NCI-H187 (cell line): ENCODE data around the gene PPP1R37.

Experiments used
- DNase-seq, 2 experiments: peaks; one replicate each; lab custom pipeline; 2025; lab: John Stamatoyannopoulos, UW

PPP1R37 gene

DNA sequence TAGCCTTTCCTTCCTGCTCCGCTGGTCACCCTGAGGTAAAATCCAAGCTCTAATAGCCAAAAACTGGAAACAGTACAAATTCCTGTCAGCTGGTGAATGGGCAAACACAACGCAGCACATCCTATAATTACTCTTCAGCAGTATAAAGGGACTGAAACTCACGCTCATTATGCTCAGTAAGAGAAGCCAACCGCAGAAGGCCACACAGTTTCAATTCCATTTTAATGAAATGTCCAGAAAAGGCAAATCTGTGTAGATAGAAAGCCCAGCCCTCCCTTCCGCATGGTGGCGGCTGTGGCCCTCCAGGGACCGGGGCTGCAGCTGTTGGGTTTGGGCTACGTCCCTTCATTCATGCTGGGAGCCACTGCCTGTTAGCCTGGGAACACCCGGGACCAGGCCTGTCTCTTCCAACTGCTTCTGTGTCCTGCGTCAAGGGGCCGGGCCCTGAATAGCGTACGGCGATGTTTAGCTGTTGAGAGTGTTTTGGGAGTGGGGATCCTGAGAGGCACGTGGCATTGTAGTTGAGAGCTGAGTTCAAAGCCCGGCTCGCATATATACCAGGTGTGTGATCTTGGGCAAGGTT is 44.3 kb downstream of the PPP1R37 start:
- no peak for DNase-seq

DNA sequence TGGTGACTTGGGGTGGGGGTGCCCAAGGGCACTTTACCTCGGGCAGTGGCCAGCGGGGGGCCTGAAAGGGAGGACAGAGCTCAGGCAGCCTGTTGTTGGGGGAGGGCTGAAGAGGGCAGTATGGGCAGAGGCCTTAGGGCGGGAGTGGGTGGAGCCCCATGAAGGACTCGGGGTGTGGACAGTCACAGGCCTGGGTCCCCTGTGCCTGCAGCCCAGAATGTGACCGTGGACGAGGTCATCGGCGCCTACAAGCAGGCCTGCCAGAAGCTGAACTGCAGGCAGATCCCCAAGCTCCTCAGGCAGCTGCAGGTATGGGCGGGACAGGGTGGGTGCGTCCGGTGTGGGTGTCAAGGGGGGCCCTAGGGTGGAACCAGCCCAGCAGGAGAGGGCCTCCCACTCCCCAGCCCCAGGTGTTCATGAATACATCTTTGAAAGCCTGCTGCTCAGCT is 45.3 kb downstream of the PPP1R37 start:
- DNase-seq, result no peak

DNA sequence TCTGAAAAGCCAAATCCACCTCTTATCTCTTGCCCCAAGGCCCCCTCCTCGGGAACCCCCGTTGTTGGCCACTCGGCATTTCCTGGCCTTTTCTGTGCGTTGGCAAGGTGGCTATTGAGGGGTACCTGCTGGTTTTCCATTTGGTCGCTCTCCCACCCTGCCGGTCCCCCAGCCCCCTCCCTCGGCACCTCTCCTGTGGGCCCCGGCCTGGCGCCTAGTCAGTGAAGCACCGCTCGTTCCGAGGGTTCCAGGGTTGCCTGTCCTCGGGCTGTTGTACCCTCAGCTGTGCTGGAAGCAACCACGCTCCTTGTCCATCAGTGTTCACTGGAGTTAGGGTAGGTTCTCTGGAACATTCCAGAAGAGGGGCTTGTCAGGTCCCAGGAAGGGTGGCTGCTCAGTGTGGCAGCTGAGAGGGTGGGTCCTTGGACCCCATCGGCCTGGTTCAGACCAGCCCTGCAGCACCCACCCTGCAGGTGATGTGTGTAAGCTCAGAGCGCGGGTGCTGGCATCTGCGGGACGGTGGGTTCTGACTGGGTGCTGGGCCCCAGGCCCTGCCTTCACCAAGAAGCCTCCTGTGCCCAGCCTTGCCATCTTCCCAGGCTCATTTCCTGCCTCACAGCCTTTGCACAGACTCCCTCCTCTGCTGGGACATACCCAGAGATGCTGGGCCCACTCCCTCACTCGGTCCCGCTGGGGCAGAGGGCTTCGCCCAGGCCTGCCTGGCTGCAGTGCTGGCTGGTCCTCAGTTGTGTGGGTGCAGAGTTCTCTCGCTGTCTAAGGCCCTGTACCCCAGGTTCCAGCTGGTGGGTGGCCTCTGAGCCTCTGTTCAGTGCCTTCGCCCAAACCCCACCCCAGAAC is 46.5 kb downstream of the PPP1R37 start:
- DNase-seq, result no peak

DNA sequence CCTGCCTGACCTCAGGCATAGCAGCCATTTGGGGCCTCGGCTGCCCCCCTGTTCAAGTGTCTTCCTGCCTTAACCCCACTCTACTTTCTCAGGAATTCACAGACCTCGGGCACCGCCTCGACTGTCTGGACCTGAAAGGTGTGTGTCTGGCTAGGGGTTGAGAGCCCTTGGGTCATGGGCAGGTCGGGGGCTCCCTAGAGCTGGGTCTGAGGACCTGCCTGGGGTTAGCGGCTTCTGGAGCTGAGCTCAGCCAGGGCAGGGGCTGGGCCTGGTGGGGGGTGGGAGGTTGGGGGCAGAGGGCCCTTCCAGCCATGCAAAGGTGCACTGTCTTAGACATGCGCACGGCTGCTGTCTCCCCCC is 47.1 kb downstream of the PPP1R37 start:
- DNase-seq, result no peak

DNA sequence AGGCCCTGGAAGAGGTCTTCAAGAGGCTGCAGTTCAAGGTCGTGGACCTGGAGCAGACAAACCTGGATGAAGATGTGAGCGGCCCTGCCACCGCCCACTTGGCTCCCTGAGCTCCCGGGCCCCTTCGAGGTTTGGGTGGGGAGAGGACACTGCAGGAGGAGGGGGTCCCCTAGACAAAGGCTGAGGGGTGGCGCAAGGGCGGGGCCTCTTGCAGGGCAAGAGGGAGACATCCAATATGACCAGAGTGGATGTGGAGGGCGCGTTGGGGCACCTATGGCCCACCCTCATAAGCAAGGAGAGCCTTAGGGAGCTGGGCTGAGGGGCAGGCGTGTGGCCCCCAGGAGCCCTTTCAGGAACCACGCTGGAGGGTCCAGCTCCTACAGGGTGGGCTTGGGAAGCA is 47.6 kb downstream of the PPP1R37 start:
- DNase-seq, result no peak

DNA sequence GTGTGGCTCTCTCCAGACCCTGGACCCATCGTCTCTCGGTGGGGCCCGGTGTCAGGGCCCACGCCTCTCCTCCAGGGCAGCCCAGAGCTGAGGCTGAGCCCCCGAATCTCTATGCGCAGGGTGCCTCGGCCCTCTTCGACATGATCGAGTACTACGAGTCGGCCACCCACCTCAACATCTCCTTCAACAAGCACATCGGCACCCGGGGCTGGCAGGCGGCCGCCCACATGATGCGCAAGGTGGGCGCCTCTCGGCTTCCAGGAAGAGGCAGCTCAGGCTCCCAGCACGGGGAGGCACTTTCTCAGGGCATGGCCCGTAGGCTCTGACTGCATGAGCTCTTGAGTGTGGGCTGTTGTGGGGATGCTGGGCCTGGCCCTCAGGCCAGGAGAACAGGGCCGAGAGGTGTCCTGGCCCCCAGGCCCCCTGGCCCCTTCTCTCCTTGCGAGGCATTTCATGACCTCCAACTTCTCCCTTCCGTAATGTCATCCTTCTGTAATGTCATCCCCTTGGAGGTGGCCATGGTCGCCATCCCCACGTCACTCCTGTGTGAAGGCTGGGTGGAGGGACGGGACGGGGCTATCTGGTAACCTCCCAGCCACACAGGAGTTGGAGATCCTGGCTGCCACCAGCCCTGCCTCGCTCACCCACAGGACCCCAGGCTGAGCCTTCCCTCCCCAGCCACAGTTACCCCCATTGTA is 48.4 kb downstream of the PPP1R37 start:
- no peak for DNase-seq

DNA sequence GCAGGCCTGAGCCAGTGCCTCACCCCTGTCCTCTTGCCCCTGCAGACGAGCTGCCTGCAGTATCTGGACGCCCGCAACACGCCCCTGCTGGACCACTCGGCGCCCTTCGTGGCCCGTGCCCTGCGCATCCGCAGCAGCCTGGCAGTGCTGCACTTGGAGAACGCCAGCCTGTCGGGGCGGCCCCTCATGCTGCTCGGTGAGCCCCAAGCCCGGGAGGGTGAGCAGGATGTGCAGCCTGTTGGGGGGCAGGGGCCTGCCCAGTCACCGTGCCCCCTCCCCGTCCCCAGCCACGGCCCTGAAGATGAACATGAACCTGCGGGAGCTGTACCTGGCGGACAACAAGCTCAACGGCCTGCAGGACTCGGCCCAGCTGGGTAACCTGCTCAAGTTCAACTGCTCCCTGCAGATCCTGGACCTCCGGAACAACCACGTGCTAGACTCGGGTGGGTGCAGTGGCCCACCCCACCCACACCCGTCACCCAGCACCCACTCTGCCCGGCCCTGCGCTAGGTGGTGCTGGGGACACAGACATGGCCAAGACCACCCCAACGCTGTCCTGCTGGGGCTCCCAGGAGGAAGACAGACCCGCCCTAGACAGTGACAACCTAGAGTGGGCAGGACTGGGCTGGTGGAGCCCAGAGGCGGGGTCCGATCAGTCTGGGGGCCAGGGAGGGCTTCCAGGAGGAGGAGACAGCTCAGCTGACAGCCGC is 49.2 kb downstream of the PPP1R37 start:
- DNase-seq, result no peak

DNA sequence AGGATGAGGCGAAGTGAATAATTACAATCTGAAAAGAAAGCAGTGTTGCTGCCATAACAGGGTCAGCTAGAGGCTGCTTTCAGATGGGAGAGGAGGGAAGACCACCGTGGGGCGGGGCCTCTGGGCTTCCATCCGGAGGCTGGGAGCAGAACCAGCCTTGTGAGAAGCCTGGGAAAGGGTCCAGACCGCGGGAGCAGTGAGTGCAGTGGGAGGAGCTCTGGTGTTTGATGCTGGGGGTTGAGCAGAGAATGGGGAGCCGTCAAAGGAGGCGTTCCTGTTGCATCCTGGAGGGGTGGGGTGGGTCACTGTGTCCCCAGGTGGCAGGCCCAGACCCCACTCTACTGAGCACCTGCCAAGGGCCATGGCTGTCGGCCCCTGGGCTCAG is 49.7 kb downstream of the PPP1R37 start:
- DNase-seq, result no peak

DNA sequence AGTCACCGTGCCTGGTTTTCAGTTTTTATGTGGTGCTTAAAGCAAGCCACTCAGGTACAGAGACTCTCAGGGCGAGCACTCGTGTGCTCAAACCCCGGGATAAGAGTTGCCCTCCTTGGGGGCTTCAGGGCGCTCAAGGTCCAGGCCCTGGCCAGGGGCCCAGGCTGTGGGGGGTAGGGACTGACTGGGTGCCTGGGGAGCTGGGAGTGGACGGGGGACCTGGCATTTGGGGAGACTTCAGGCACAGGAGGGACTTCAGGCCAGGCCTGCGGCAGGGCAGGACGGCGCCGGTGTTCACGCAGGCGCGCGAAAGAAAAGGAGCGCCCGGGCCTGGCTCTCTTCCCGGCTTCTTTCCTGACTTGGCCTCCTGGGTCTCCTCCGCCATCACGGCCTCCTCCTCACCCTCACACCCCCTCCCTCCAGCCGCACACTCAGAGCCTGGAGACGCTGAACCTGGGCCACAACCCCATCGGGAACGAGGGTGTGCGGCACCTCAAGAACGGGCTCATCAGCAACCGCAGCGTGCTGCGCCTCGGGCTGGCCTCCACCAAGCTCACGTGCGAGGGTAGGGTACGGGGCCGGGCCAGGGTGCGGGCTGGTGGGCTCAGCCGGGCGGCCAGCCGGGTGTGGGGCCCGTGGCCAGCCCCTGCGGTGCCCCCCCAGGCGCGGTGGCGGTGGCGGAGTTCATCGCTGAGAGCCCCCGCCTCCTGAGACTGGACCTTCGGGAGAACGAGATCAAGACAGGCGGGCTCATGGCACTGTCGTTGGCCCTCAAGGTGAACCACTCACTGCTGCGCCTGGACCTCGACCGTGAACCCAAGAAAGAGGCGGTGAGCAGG is 51.7 kb downstream of the PPP1R37 start:
- no peak for DNase-seq

DNA sequence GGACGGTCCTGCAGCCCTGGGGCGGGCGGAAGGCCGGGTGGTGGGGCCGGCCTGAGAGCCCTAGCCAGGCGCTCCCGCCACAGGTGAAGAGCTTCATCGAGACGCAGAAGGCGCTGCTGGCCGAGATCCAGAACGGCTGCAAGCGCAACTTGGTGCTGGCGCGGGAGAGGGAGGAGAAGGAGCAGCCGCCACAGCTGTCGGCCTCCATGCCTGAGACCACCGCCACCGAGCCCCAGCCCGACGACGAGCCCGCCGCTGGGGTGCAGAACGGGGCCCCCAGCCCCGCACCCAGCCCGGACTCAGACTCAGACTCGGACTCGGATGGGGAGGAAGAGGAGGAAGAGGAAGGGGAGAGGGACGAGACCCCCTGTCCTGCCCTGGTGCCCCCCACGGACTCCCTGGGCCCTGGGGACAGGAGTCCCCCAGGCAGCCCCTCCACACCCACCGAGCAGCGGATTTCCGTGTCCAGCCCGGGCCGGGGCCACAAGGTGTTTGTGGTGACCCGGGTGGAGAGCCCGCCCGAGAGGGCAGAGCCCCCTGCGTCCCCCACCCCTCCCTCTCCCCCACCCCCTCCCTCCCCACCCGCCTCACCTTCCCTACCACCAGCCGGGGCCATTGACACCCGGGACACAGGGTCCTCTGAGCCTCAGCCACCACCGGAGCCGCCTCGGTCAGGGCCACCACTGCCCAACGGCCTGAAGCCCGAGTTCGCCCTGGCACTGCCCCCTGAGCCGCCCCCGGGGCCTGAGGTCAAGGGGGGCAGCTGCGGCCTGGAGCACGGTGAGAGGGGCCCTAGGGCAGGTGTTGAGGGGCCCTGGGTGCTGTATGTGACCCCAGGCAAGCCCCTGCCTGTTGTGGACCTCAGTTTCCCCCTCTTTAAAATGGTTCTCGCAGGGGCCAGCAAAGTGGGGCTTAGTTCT is 52.6 kb downstream of the PPP1R37 start:
- DNase-seq, result no peak

DNA sequence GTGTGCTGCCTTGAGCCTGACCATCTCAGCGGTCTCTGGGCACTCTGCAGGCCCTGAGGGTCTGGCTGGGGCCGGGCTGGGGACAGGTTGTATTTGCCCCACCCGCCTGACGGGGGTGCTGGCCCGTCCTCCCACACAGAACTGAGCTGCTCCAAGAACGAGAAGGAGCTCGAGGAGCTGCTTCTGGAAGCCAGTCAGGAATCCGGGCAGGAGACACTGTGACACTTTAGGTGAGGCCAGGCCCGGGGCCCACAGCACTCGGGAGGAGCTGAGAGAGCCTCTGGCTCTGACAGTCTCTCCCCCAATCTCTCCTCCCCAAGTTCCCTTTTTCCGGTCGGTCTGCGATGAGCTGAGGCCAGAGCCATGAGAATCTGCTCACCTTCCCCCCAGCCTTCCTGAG is 53.3 kb downstream of the PPP1R37 start:
- no peak for DNase-seq

DNA sequence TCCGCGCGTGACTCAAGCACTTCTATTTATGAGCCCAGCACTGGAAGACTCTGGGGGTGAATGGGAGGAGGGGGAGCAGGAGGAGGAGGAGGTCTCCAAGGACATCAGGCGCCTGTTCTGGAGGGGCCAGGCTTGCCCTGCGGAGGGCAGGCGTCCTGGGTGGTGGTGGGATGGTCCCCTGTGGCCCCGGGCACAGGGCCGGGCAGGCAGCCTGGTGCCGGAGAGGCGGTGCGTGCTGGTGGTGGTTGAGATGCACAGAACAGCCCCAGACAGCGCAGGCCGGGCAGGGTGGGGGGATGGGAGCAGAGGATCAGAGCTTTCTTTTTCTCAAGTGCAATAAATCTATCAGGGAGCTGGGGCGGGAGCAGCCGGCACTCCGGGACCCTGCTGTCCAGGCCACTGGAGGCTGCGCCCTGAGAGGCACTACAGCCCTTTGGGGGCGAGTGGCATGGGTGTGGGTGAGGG is 53.8 kb downstream of the PPP1R37 start:
- no peak for DNase-seq

DNA sequence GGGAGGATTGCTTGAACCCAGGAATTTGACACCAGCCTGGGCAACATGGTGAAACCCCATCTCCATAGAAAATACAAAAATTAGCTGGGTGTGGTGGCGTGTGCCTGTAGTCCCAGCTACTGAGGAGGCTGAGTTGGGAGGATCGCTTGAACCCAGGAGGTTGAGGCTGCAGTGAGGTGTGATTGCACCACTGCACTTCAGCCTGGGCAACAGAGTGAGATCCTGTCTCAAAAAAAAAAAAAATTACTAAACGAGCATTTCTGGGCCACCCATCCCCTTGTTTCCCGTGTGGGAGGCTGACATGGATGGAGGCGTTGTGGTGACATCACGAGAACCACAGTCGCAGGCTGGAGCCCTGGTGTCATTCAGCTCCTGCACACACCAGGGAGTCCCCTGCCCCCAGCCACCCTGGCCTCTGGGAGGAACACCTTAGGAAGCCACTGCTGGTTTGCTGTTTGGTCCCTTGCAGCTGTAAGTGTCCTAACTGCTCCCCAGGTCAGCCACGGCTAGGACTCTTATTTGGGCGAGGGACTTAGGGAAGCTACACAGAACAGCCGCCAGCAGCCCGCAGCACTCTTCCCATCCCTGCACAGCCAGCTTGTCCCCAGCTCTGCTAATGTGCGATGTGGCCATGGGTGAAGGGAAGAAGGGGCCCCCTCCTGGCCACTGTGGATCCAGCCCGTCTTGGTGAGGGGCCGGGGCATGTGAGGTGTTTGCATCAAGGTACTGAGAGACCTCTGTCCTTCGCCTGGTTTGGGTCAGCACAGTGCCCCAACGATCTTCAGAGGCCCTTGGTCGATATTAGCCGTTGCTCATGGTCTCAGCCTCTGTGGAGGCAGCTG is 55.1 kb downstream of the PPP1R37 start:
- no peak for DNase-seq

DNA sequence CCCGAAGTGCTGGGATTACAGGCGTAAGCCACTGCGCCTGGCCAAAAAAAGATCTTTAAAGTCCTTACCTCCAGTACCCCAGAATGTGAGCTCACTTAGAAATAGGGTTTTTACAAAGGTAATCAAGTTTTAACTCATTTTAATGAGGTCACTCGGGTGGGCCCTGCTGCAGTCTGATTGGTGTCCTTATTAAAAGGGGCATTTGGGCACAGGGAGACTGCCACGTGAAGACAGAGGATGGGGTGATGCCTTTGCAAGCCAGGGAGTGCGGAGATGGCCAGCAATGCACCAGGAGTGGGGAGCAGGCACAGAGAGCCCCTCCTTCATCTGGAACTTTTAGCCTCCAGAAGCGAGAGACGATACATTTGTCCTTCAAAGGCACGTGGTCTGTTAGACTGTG is 56.1 kb downstream of the PPP1R37 start:
- no peak for DNase-seq

DNA sequence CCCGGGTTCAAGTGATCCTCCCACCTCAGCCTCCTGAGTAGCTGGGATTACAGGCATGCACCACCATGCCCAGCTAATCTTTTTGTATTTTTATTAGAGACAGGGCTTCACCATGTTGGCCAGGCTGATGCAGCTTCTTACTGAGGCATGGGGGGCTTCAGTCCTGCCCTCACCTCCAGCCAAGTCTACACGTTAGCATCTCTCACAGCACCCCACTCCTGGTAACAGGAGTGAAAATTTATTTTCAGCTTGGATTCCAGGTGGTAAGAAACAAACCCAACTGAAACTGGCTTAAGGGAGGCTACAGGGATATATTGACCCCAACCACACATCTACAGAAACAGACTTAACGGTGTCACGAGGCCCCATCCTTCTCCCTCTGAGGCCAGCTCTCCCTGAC is 57.2 kb downstream of the PPP1R37 start:
- DNase-seq, result no peak

DNA sequence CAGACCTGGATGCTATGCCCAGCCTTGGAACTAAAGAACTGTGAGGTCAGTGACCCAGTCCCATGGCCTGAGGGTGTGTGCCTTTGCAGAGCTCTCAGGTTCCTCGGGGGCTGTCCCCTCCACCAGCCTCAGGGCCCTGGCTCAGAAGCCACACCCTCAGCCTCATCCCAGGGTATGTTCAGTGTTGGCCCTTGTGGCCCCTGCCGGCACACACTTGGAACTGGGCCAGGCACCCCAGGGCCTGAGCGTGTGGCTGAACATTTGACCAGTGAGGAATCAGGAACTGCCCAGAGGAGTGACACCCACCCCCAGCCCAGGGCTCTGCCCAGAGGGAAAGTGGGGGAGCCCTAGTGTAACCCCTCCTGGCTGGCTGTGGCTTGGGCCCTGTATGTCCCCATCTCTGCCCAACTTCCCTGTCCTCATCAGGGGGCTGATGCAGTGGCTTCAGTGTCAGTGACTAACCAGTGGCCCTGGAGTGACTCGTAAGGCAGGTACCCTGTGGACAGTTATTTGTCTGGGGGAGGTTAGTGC is 57.8 kb downstream of the PPP1R37 start:
- no peak for DNase-seq

DNA sequence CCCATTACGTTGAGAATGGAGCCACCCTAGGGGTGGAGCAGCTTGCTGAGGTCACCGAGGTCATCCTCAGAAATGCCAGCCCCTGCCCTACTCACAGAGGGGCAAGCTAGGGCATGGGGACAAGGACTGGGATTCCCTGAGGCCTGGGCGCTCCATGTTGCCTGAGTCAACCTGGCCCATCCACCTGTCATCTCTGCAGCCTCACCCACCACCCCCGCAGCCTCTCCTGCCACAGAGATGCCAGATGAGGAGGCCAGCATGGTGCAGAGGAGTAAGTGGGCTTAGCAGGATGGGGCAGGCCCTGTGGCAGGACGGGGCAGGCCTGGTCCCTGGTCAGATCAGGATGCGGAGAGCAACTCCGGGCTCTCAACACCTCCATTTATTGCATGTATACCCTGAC is 58.3 kb downstream of the PPP1R37 start:
- DNase-seq, result no peak

DNA sequence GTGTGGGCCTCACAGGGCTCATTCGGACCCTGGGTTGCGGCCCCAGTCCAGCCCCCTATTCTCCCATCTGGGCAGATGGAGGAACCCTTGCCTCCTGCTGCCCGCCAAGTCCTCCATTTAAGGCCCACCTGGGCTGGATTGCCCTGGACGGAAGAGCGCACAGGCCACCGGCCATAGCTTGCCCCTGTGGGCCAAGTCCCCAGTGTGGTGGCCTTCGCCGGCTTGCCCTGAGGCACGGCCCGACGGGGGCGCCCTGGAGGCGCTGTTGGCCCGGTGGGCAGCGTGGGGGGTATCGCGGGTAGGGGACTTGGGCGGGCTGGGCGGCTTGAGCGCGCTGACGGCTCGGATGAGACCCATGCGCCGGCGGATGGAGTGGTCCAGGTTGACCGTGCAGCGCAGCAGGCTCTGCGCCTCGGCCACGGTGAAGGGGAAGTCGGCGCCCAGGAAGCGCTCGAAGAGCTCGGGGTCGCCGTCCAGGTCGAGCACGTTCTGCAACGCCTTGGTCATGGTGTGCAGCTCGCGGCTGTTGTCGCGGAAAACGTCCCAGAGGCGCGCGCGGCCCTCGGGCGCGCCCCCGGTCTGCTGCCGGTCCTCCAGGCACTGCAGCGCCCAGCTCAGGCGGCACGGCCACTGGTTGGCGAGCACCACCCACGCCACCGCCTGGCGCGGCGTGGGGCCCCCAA is 59.0 kb downstream of the PPP1R37 start:
- DNase-seq, result no peak
